OCI-M2 (cell line): ENCODE measurements around the gene ASXL1.
"Not testable (repeated sequence)": the region's sequence is repeated elsewhere in the genome, so short reads cannot be mapped to it uniquely, and the experiment has no call there.

Experiments used
- DNase-seq: peaks from one replicate; lab custom pipeline; 2025; ENCODE audit not compliant: unreplicated experiment; lab: John Stamatoyannopoulos, UW

ASXL1 gene

DNA sequence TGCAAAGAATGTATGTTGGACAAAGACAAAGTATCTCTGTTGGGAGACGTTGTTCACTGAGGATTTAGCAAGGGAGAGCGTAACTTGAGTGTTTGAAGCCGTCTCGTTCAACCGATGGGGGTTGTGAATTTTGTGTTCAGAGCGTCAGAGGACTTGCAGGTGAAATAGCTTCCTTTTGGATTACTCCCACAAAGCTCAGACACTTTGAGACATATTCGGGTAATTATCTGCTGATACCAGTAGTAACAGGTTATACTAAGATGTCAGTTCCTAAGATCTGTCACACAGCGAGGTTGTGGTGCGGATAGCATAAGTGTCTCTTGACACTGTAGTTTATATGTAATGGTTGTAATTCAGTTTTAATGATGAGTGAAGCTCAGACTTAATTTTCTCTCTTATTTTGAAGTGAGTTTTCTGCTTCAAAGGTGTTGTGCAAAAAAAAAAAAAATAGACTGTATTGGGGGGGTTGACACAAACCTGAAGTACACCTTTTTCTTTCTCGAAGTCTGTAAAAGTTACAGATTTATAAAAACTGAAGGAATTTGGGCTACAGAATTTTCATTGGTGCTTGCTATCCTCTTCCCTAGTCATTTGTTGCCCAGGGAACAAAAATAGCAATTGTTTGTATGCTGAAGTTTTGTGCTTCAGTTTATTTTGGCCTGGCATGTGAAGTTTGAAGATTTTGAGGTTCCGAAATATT lies 1.7 kb downstream of the ASXL1 start:
- no peak for DNase-seq

GRCh38 chr20:32360333-32360634 lies 2.2 kb downstream of the ASXL1 start:
- DNase-seq: no peak

DNA sequence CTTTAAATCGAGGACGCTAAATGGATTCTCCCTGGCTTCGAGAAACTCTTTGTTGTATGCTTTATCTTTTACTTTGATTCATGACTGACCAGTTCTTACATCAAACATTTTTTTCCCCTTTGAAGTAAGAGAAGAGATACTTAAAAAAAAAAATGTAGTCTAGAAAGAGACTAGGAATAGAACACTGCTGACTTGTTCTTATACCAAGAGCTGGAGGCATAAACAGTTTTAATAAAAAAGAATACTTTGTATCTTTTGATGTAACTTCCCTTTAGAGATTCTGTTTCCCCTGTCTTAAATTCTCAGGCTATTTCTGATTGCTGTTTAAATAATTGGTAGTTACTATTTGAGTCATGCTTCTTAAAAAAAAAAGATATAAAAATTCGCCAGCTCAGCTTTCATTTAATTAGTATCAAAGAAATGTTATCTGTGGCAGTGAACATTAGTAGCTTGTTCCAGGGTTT lies 4.8 kb downstream of the ASXL1 start:
- no peak for DNase-seq

- no peak for DNase-seq
These were observed 5.4 kb downstream of the ASXL1 start for GRCh38 chr20:32363492-32363891.

DNA sequence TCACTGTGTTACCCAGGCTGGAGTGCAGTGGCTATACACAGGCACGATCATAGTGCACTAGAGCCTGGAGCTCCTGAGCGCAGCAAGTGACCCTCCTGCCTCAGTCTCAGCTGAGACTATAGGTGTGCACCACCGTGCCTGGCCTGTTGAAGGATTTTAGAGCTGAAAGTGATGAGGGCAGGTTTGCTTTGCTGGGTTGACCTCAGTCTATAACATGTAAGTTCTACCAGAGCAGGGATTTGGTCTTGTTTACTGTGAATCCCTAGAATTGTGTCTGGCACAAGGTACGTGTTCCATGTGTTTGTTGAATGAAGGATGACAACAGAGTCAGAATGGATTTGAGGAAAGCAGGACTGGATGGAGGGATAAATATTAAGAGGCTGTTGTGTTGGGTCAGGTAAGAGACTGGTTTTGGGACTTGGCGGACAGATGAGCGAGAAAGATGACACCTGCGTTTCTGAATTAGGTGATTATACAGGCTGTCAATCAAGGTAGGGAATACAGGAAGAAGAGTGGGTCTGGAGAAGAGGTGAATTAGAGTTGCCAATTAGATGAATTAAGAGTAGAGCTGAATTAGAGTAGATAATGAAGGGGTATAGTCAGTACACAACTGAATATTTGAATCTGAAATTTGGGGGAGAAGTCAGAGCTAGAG lies 6.5 kb downstream of the ASXL1 start:
- no peak for DNase-seq

GRCh38 chr20:32365564-32365963 lies 7.4 kb downstream of the ASXL1 start:
- DNase-seq: no peak

- DNase-seq: no peak
These were observed 8.2 kb downstream of the ASXL1 start for GRCh38 chr20:32366380-32366779.

- DNase-seq: no peak
These were observed 10.2 kb downstream of the ASXL1 start for GRCh38 chr20:32368323-32368722.

- DNase-seq: no peak
These were observed 10.8 kb downstream of the ASXL1 start for GRCh38 chr20:32368925-32369324.

DNA sequence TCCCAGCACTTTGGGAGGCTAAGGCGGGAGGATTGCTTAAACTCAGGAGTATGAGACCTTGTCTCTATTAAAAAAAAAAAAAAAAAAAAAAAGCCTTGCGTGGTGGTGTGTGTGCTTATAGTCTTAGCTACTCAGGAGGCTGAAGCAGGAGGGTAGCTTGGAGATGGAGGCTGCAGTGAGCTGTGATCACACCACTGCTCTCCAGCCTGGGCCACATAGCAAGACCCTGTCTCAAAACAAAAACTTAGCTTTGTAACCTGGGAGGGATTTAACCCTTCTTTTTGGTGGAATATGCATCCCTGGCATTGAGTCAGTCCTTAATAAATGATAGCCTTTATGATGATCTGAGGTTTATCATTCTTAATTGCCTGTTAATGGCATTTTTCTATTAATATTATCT lies 12.8 kb downstream of the ASXL1 start:
- DNase-seq: no peak

DNA sequence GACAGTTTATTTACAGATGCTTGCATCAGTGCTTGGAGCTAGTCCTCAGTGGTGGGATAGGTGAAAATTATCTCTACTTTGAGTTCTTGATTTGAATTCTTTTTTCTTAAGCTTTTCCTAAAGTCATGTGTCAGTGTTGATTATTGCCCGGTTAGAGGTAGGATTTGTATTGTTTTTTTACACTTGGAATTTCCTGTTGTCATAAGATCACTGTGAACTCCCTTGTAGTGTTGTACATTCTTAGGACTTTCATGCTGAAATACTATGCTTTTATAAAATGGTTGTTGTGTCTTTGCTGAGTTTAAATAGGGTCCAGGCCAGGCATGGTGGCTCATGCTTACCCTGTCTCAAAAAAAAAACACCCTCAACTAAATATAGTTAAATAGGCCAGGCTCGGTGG lies 20.3 kb downstream of the ASXL1 start:
- no peak for DNase-seq

DNA sequence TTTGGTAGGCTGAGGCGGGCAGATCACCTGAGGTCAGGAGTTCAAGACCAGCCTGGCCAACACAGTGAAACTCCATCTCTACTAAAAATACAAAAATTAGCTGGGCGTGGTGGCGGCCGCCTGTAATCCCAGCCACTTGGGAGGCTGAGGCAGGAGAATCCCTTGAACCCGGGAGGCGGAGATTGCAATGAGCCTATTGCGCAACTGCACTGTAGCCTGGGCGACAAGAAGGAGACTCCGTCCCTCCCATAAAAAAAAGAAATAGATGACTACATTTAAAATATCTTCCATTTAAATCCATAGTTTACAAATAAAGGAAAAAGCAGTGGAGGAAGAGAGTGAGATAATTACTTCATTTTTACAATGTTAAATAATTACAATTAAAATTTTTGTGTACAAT lies 21.9 kb downstream of the ASXL1 start:
- not testable (repeated sequence) for DNase-seq

GRCh38 chr20:32380745-32381144 lies 22.6 kb downstream of the ASXL1 start:
- DNase-seq: no peak

DNA sequence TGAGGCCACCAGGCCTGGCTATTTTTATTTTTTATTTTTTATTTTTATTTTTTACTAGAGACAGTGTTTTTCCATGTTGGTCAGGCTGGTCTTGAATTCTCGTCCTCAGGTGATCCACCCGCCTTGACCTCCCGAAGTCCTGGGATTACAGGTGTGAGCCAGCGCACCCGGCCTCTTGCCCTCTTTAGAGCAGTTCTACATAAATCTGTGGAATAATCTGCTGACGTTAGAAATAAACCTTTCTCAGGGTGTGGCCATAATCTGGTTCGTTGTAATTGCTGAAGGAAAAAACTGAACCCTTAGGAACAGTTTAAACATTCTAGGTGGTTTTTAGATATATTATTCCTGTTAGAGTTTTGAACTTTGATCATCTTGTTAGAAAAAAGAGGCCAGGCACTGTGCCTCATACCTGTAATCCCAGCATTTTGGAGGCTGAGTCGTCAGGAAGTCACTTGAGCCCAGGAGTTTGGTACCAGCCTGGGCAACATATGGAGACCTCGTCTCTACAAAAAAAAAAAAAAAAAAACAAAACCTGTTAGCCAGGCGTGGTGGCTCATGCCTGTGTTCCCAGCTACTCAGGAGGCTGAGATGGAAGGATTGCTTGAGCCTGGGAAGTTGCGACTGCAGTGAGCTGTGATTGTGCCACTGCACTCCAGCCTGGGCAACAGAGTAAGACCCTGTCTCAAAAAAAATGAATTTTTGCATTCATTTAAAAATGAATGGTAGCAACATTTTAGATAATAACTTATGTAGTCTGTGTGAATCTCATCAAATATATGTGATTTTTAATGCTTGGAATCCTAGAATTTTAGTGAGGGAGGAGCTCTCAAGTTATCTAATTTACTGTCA lies 24.2 kb downstream of the ASXL1 start:
- no peak for DNase-seq

DNA sequence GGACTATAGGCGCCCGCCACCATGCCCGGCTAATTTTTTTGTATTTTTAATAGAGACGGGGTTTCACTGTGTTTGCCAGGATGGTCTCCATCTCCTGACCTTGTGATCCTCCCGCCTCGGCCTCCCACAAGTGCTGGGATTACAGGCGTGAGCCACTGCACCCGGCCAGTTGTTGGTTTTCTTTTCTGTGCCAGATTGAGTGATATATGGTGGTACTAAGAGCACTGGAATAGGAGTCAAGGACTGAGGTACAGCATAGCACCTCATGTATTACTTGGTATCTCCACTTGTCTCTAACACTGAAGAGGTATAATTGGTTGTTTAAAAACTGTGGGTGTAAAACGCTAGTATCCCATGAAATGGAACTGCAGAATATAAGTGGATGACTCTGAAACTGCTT lies 25.3 kb downstream of the ASXL1 start:
- not testable (repeated sequence) for DNase-seq

DNA sequence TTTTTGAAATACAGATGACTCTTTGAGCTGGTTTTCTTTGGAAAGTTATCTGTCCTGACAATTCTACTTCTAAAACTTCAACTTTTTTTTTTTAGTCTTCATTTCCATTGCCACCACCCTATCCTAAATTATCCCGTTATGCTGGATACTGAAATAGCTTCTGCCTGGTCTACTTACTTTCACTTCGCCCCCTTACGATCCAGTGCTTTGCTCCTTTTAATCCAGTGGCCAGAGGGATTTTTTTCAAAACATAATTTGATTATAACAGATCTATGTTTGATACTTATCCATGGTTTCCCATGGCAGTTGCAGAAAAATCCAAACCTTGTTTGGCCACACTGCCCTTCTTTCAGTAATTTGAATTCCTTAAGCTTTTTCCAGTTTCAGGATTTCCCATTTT lies 27.4 kb downstream of the ASXL1 start:
- DNase-seq: no peak

- DNase-seq: no peak
These were observed 28.0 kb downstream of the ASXL1 start for GRCh38 chr20:32386091-32386490.

- no peak for DNase-seq
These were observed 29.1 kb downstream of the ASXL1 start for GRCh38 chr20:32387252-32387651.

- DNase-seq: no peak
These were observed 32.9 kb downstream of the ASXL1 start for GRCh38 chr20:32391003-32391402.

GRCh38 chr20:32395066-32395465 lies 36.9 kb downstream of the ASXL1 start:
- DNase-seq: no peak

DNA sequence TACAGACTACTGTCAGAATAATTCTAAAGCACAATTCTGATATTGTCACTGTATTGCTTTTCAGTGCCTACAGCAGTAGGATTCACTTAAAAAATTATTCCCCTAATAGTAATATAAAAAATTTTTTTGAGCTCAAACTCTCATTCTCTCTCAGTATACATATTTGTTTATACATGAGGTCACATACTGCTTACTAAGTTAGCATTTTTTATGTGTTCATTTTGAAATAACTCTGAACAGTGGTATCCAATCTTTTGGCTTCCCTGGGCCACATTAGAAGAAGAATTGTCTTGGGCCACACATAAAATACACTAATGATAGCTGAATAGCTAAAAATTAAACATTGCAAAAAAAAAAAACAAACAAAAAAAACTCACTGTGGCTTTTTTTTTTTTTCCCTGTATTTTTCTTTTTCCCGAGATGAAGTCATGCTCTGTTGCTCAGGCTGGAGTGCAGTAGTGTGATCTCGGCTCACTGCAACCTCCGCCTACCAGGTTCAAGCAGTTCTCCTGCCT lies 38.6 kb downstream of the ASXL1 start:
- no peak for DNase-seq

DNA sequence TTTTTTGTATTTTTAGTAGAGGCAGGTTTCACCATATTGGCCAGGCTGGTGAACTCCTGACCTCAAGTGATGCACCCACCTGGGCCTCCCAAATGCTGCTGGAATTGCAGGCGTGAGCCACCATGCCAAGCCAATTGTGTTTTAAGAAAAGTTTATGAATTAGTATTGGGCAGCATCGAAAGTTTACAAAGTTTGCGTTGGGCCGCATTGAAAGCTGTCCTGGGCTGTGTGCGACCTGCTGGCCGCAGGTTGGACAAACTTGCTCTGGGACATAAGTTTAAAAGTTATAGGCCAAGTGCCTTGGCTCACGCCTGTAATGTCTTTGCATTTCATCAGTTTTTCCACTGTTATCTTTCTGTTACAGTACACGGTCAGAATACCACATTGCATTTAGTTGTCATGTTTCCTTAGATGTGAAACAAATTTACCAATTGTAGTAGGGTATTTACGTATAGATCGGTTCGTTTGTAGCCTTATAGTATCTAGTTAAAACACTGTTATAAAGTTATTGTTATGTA lies 39.5 kb downstream of the ASXL1 start:
- no peak for DNase-seq
